GOT3 (cell line): ENCODE results near the gene PDLIM5.
"Not testable (repeated sequence)": the region's sequence is repeated elsewhere in the genome, so short reads cannot be mapped to it uniquely, and the experiment has no call there.

Experiments used
- DNase-seq: peaks from one replicate; lab custom pipeline; 2025; ENCODE audit warnings: mixed read lengths; lab: John Stamatoyannopoulos, UW

The PDLIM5 gene, protein sequence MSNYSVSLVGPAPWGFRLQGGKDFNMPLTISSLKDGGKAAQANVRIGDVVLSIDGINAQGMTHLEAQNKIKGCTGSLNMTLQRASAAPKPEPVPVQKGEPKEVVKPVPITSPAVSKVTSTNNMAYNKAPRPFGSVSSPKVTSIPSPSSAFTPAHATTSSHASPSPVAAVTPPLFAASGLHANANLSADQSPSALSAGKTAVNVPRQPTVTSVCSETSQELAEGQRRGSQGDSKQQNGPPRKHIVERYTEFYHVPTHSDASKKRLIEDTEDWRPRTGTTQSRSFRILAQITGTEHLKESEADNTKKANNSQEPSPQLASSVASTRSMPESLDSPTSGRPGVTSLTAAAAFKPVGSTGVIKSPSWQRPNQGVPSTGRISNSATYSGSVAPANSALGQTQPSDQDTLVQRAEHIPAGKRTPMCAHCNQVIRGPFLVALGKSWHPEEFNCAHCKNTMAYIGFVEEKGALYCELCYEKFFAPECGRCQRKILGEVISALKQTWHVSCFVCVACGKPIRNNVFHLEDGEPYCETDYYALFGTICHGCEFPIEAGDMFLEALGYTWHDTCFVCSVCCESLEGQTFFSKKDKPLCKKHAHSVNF

DNA sequence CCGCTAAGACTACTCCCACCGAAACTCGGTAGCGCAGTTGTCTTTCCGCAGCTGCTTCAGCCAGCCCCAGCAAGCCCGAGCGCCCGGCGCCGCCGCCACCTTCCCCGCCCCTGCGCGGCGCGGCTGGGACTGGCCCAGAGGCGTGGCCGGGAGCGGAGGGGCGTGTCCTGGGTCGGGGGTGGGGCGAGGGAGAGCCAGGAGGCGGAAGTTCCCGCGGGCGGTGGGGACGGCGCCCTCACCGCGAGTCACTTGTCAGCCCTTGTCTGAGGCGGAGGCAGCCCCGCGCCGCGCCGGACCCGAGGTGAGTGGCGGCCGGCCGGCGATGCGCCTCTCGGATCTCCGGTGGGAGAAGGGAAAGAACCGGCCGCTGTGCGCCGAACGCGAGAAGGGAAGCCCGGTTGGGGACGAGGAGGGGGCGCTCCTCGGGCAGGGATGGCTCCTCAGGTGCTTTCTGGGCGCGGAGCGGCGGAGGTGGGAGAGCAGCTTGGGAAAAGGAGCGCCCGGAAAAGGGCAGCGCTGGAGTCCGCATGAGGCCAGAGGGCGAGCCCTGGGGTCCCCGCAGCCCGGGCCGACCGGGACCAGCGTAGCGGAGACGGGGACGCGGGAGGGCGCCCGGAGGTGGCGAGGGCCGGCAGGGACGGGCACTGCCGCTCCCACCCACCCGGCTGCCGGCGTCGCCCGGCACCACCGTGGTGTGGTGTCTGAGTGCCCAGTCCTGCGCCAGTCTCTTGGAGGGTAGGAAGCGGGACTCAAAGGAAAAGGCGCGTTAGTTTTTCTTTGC lies at the start of gene PDLIM5:
TSS of gene PDLIM5 (plus strand) at position 248 of the 781 bp plus-strand sequence. CDS start 3,347 bp downstream, outside the sequence.
- DNase-seq = peak; percentile 75

DNA sequence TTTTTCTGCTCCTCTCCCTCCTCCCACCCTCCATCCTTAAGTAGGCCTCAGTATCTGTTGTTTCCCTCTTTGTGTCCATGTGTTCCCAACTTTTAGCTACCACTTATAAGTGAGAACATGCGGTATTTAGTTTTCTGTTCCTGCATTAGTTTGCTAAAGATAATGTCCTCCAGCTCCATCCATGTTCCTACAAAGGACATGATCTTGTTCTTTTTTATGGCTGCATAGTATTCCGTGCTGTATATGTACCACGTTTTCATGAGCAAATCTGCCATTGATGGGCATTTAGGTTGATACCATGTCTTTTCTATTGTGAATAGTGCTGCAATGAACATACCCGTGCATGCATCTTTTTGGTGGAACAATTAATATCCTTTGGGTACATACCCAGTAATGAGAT lies 49.3 kb upstream of the PDLIM5 start:
- DNase-seq = not testable (repeated sequence)

GRCh38 chr4:94403751-94404150 lies 48.0 kb upstream of the PDLIM5 start:
- no peak for DNase-seq

DNA sequence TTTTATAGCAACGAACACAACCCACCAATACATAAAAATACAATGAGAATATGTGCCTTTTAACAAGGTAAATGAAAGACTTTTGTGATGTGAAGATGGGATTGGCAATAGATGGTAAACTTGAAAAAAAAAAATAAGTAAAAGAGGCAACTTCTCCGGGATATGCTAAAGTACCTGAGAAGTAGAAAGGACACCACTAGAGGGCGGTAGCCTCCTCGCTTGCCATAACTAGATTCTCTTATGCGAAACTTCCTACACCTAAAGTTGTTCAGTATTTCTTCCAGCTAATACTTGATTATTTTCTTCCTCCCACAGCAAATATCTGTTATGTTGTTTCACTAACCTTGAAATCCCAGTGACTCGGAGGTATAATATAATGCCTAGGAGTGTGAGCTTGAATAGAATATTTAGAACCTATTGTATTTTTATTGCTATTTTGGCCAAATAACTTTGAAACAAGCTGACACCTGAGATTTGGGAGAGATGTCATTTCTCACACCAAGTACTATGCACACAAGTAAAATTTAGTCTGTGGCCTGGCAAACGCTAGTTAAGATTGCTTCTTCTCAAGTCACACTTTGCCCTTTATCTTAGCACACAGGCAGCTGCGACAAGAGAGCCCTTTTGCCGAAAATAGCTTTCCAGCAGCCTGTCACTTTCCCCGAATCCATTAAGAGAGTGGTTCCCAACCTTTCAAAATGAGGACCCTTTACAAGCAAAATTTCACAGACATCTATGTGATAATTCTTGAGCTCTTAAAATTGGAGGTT lies 44.9 kb upstream of the PDLIM5 start:
- DNase-seq = peak; percentile 1

DNA sequence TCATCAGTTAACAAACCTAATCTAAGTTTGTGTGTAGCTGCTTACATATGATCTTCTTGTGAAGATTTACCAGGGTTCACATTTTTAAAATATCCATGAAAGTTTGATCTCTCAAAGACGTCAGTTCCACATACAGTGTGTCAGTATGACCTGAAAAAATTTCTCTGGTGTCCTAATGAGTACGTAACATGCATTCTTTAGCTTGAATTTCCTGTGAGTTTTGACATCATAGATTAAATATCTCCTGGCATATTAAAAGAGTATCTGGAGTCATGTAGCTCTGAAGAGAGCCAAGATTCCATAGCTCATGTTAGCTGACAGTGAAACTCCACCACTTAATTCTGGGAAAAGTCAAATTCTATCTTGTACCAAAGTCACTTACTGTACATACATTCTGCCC lies 43.9 kb upstream of the PDLIM5 start:
- no peak for DNase-seq

GRCh38 chr4:94408549-94409374 lies 43.0 kb upstream of the PDLIM5 start:
- no peak for DNase-seq

- DNase-seq = no peak
Observed at GRCh38 chr4:94409375-94409679, 42.4 kb upstream of the PDLIM5 start.

- DNase-seq = no peak
Observed at GRCh38 chr4:94409962-94410361, 41.8 kb upstream of the PDLIM5 start.

- peak; percentile 46 for DNase-seq
Observed at GRCh38 chr4:94410678-94411206, 41.0 kb upstream of the PDLIM5 start.

- DNase-seq = no peak
Observed at GRCh38 chr4:94411296-94411695, 40.4 kb upstream of the PDLIM5 start.

- no peak for DNase-seq
Observed at GRCh38 chr4:94412019-94412657, 39.6 kb upstream of the PDLIM5 start.

GRCh38 chr4:94412658-94413038 lies 39.1 kb upstream of the PDLIM5 start:
- no peak for DNase-seq

- no peak for DNase-seq
Observed at GRCh38 chr4:94413085-94413840, 38.5 kb upstream of the PDLIM5 start.

GRCh38 chr4:94414907-94415306 lies 36.8 kb upstream of the PDLIM5 start:
- no peak for DNase-seq

DNA sequence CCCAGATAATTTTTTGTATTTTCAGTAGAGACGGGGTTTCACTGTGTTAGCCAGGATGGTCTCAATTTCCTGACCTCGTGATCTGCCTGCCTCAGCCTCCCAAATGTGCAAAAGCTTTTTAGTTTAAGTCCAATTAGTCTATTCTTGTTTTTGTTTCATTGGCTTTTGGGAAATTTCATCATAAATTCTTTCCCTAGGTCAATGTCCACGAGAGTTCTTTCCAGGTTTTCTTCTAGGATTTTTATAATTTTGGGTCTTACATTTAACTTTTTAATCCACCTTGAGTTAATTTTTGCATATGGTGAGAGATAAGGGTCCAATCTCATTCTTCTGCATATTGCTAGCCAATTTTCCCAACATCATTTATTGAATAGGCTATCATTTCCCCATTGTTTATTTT lies 36.3 kb upstream of the PDLIM5 start:
- DNase-seq = no peak

GRCh38 chr4:94416335-94416734 lies 35.4 kb upstream of the PDLIM5 start:
- DNase-seq = no peak

- no peak for DNase-seq
Observed at GRCh38 chr4:94416981-94417380, 34.8 kb upstream of the PDLIM5 start.

DNA sequence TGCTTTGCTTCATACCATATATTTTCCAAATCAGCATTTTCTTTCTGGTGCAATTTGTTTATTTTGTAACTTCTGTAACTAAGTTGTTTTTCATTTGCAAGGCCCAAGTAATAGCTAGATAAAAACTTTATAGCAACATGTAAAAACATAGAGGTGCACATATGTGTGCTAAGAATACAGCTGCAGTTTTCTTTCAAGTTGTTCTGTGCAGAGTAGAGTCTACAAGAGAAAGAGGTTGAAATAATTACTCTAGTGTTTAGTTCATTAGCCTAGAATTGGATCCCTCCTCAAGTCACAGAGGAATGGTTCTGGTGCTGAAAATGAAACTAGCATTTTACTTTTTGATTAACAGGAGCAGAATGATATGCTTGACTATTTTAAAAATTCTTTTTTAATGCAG lies 32.2 kb upstream of the PDLIM5 start:
- DNase-seq = no peak

GRCh38 chr4:94419956-94420355 lies 31.8 kb upstream of the PDLIM5 start:
- no peak for DNase-seq

DNA sequence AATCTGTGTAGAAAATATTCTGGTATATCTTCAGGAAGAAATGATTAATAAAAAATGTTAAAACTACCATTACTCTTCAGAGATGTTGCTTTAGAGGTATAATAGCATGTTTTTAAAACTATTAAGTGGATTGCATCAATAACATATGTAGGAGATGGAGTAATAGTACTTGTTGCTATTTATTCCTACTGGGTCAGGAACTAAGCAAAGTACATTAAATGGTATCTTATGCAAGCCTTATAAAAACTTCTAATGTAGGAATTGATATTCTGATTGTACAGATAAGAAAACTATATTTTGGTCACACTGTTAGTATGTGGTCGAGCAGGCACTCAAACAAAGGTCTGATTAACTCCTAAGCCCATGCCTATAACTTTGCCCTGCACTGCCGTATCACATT lies 31.4 kb upstream of the PDLIM5 start:
- DNase-seq = no peak
